ENCODE results near the gene MOCOS.

The MOCOS gene

GRCh38 chr18:36275561-36275960 is 88.3 kb downstream of the MOCOS start:
- no peak for DNase-seq

- DNase-seq, result no peak
Observed at GRCh38 chr18:36279001-36279400, 91.7 kb downstream of the MOCOS start.

GRCh38 chr18:36281936-36282335 is 94.6 kb downstream of the MOCOS start:
- DNase-seq, result no peak

- DNase-seq, result no peak
Observed at GRCh38 chr18:36283448-36283847, 96.2 kb downstream of the MOCOS start.

GRCh38 chr18:36284268-36284667 is 97.0 kb downstream of the MOCOS start:
- no peak for DNase-seq

GRCh38 chr18:36284671-36285295 is 97.5 kb downstream of the MOCOS start:
- no peak for DNase-seq

GRCh38 chr18:36287653-36288052 is 100.4 kb downstream of the MOCOS start:
- no peak for DNase-seq

GRCh38 chr18:36288689-36289088 is 101.4 kb downstream of the MOCOS start:
- DNase-seq, result no peak

GRCh38 chr18:36294031-36294430 is 106.7 kb downstream of the MOCOS start:
- DNase-seq, result no peak

GRCh38 chr18:36295214-36295613 is 107.9 kb downstream of the MOCOS start:
- no peak for DNase-seq

- no peak for DNase-seq
Observed at GRCh38 chr18:36295880-36296301, 108.6 kb downstream of the MOCOS start.

GRCh38 chr18:36296650-36297416 is 109.5 kb downstream of the MOCOS start:
- no peak for DNase-seq

GRCh38 chr18:36297417-36298125 is 110.3 kb downstream of the MOCOS start, which contains the start of gene FHOD3:
TSS of gene FHOD3 (plus strand) at chr18:36297713. CDS start at chr18:36297836, 123 bp downstream.
- DNase-seq, result no peak

- DNase-seq, result no peak
Observed at GRCh38 chr18:36298126-36298741, 110.9 kb downstream of the MOCOS start.

GRCh38 chr18:36299015-36299414 is 111.7 kb downstream of the MOCOS start:
- DNase-seq, result no peak

- no peak for DNase-seq
Observed at GRCh38 chr18:36300211-36300610, 112.9 kb downstream of the MOCOS start.

GRCh38 chr18:36301884-36302283 is 114.6 kb downstream of the MOCOS start:
- DNase-seq, result no peak

- DNase-seq, result no peak
Observed at GRCh38 chr18:36302676-36303075, 115.4 kb downstream of the MOCOS start.

GRCh38 chr18:36303211-36303844 is 116.0 kb downstream of the MOCOS start:
- DNase-seq, result no peak

GRCh38 chr18:36304723-36305122 is 117.4 kb downstream of the MOCOS start:
- DNase-seq, result no peak

- no peak for DNase-seq
Observed at GRCh38 chr18:36305375-36305774, 118.1 kb downstream of the MOCOS start.

GRCh38 chr18:36307513-36307912 is 120.2 kb downstream of the MOCOS start:
- DNase-seq, result no peak
